DLD1 (cell line): ENCODE measurements around the gene CD52.

Experiments used
- in situ Hi-C: cut with HindIII; loops from 2 replicates; pipeline ENCODE4 v1.10.0; 2017; ENCODE audit warnings: low sequenced_read_pairs

The CD52 gene, protein sequence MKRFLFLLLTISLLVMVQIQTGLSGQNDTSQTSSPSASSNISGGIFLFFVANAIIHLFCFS

GRCh38 chr1:26317612-26318337 is at the start of gene CD52:
TSS of gene CD52 (plus strand) at chr1:26317958. CDS start at chr1:26318018, 60 bp downstream.
- in situ Hi-C loops: no loop called here

- in situ Hi-C loops: no loop called here
Observed at GRCh38 chr1:26268290-26269197, 49.2 kb upstream of the CD52 start.

GRCh38 chr1:26269198-26269550 is 48.6 kb upstream of the CD52 start:
- in situ Hi-C loops: no loop called here

GRCh38 chr1:26274801-26275425 is 42.8 kb upstream of the CD52 start:
- in situ Hi-C loops: loop anchor here (5.0 kb wide), 1 partner anchor 67 kb away; no protein-coding TSS in a partner anchor

DNA sequence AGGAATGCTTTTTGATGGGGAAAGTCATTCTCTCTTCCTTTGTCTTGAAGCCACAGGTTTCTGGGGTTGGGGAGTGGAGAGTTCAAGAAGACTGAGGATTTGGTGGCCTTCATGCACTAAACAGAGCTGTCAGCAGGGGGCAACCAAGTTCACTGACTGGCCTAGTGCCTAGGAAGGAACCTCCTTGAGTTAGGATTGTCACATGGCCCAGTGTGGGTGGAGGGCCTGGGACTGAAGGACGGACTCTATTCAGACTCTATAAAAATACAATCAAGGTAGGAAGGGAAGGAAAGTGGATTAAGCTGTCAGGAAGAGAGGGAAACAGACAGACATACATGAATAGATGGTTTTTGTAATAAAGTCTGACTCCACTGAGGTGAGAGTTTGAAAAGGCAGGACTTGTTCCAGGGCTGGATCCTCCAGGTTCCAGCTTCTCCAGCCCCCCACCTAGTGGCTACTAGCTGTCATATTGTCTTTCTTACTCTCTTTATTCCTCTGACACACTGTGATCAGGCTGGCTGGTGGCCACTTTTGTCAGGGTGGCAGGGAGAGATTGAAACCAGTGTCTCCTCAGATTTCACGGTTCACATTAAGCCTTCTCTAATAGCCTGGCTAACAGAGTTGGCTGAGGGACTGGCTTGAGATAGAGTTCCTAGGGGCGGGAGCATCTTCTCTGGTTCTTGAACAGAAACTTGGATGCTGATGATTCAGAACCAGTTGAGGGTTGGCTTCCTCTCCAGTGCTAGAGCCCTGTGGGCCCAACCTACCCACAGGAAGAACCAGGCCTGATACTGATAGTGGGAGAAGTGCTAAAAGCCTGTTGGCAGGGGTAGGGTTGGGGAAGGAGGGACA is 42.0 kb upstream of the CD52 start:
- in situ Hi-C loops: loop anchor here (5.0 kb wide), 1 partner anchor 66 kb away; no protein-coding TSS in a partner anchor

- in situ Hi-C loops: loop anchor here (5.0 kb wide), 1 partner anchor 66 kb away; no protein-coding TSS in a partner anchor
Observed at GRCh38 chr1:26276432-26276838, 41.3 kb upstream of the CD52 start.

GRCh38 chr1:26277261-26277661 is 40.5 kb upstream of the CD52 start:
- in situ Hi-C loops: loop anchor here (5.0 kb wide), 1 partner anchor 65 kb away; no protein-coding TSS in a partner anchor

- in situ Hi-C loops: loop anchor here (5.0 kb wide), 1 partner anchor 65 kb away; no protein-coding TSS in a partner anchor
Observed at GRCh38 chr1:26277719-26278118, 40.0 kb upstream of the CD52 start.

DNA sequence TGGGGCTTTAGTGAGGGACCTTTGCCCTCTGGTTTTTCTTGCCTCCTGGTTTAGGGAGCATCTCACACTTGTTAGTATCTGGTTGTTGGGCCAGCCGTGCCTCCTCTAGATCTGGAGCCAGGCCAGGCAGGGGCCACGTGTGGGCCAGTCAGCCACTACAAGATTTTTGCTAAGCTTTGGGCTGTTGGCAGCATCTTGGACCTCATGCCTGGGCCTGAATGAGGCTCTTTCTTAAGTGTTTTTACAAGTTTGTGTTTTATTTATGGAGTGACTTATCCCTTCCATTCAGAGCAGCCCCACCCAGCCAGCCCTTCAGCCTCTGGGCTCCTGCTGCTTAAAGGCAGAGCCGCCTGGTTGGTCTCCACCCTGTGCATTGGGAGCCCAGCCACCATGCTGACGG is 39.5 kb upstream of the CD52 start:
- in situ Hi-C loops: loop anchor here (5.0 kb wide), 1 partner anchor 64 kb away; no protein-coding TSS in a partner anchor

DNA sequence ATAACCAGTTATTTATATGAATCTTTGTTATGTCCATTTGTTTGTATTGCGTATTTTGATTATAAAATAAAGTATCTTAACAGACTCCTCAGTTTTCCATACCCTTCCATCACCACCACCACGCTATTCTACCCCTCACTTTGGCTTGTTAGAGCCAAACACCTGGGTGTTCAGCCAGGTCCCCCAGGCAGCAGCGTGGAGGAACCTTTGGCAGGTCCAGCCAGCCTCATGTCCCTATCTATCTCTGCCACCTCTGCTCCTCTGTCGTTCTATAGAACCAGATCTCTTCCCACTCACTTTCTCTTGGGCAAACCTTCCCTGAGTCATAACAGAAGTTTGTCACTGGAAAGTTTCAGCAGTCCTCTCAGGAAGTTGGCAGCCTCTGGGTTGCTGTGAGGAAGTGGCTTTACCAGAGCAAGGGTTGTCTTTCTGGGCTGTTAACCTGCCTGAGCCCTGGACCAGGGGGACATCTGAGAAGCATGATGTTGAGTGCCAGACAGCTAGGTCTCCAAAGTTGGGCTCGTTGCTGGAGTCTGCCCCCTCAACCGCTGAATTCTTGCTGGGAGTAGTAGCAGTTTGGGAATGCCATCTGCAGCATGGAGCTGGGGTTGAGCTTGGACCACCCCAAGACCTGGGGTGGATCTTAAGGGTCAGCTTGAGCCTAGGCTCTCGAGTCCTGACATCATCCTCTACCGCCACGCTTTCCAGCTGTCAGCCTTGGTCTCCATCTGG is 38.9 kb upstream of the CD52 start:
- in situ Hi-C loops: loop anchor here (5.0 kb wide), 1 partner anchor 63 kb away; no protein-coding TSS in a partner anchor

- in situ Hi-C loops: loop anchor here (5.0 kb wide), 1 partner anchor 63 kb away; no protein-coding TSS in a partner anchor
Observed at GRCh38 chr1:26279456-26280332, 38.1 kb upstream of the CD52 start, which contains the start of gene SH3BGRL3. TSS of gene SH3BGRL3 (plus strand) at chr1:26280086. CDS start at chr1:26280156, 70 bp downstream.

- in situ Hi-C loops: no loop called here
Observed at GRCh38 chr1:26280333-26281042, 37.3 kb upstream of the CD52 start.

DNA sequence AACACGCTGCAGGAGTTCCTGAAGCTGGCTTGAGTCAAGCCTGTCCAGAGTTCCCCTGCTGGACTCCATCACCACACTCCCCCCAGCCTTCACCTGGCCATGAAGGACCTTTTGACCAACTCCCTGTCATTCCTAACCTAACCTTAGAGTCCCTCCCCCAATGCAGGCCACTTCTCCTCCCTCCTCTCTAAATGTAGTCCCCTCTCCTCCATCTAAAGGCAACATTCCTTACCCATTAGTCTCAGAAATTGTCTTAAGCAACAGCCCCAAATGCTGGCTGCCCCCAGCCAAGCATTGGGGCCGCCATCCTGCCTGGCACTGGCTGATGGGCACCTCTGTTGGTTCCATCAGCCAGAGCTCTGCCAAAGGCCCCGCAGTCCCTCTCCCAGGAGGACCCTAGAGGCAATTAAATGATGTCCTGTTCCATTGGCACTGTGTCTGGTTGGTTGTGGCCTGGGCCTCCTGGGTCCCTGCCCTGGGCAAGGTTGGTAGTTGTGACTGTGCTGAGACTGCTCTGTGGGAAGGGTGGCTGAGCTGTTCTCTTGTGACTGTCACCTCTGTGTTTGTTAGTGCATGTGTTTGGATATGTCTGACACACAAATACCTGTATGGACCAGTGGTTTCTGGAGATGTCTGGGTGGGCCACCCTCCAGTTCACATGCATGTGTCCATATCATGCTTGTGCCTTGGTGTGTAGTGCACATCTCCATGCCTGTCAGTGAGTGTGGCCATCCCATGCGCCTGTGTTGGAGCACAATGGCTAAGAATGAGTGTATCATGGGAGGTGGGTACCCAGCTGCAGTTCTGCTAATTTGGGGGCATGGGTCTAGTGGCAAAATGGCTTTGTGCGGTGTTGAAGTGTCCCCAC is 36.4 kb upstream of the CD52 start:
- in situ Hi-C loops: no loop called here

DNA sequence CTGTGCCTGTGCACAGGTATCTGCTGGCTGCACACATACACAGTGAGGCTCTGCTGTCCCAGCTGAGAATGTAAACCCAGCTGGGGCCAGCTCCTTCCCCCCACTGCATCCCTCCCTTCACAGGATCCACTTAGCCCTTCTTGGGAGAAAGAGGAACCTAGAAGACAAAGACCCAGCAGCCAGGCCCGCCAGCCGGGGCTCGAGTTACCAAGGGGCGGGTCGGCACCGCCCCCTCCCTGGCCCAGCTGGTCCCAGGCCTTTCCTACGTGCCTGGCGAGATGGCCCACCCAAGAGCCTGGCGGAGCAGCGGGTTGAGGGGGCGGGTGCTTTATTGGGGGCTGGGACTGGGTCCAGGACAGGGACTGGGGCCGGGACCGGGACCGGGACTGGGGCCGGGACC is 35.8 kb upstream of the CD52 start:
- in situ Hi-C loops: no loop called here

GRCh38 chr1:26282401-26282918 is 35.3 kb upstream of the CD52 start:
- in situ Hi-C loops: no loop called here

- in situ Hi-C loops: no loop called here
Observed at GRCh38 chr1:26283279-26283853, 34.4 kb upstream of the CD52 start.
